ENCODE results near the gene NISCH.

Gene NISCH

DNA sequence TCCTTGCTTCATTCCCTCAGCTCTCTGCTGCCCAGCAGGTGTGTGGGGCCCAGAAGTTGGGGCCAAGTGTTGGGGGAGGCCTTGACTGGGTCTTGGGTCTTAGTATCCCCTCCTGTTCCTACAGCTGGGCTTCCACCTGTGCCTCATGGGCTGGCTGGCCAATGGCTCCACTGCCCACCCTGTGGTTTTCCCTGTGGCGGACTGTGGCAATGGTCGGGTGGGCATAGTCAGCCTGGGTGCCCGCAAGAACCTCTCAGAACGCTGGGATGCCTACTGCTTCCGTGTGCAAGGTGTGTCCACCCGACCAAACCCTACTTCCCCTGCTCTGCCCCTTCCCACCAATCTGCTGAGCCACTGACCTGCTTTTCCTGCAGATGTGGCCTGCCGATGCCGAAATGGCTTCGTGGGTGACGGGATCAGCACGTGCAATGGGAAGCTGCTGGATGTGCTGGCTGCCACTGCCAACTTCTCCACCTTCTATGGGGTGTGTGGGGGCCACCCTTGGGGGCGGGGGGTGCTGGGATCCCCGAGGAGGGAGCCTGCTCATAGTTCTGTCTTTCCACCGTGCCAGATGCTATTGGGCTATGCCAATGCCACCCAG lies 67.3 kb downstream of the NISCH start:
- Histone ChIP-seq H3K36me3 (ENCODE audit: control insufficient read depth, low read length) (peaks cover 28% of the 10 kb centered on the region), H4K20me1 (ENCODE audit: control insufficient read depth, insufficient read depth, low read depth, low read length) (no peaks in the 10 kb centered on the region), H3K79me2 (ENCODE audit: control insufficient read depth, low read length) (no peaks in the 10 kb centered on the region), H3K4me1 (ENCODE audit: control insufficient read depth, low read length) (no peaks in the 10 kb centered on the region), H3K4me3 (ENCODE audit: low read length) (no peak overlapping the region), H3K9me2 (replicated peaks; ENCODE audit: control insufficient read depth, low read length) (no peaks in the 10 kb centered on the region), H3K27ac (ENCODE audit: low read depth, low read length) (no peak overlapping the region), H3K9me3 (ENCODE audit: control insufficient read depth, insufficient read depth, low read length) (no peaks in the 10 kb centered on the region), H3F3A (ENCODE audit: control insufficient read depth, insufficient read depth) (no peaks in the 10 kb centered on the region), H3K27me3 (ENCODE audit: control insufficient read depth, low read length) (no peaks in the 10 kb centered on the region), H3K4me2 (ENCODE audit: low read length) (no peak overlapping the region)
- no peak for TF ChIP-seq EZH2phosphoT487 (IDR thresholded peaks at IDR 0.05; ENCODE audit: borderline replicate concordance, low read length)
- TF ChIP-seq, protein P1, sequence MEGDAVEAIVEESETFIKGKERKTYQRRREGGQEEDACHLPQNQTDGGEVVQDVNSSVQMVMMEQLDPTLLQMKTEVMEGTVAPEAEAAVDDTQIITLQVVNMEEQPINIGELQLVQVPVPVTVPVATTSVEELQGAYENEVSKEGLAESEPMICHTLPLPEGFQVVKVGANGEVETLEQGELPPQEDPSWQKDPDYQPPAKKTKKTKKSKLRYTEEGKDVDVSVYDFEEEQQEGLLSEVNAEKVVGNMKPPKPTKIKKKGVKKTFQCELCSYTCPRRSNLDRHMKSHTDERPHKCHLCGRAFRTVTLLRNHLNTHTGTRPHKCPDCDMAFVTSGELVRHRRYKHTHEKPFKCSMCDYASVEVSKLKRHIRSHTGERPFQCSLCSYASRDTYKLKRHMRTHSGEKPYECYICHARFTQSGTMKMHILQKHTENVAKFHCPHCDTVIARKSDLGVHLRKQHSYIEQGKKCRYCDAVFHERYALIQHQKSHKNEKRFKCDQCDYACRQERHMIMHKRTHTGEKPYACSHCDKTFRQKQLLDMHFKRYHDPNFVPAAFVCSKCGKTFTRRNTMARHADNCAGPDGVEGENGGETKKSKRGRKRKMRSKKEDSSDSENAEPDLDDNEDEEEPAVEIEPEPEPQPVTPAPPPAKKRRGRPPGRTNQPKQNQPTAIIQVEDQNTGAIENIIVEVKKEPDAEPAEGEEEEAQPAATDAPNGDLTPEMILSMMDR (IDR thresholded peaks at IDR 0.05; ENCODE audit: low read depth, low read length, poor library complexity, severe bottlenecking) = no peak

DNA sequence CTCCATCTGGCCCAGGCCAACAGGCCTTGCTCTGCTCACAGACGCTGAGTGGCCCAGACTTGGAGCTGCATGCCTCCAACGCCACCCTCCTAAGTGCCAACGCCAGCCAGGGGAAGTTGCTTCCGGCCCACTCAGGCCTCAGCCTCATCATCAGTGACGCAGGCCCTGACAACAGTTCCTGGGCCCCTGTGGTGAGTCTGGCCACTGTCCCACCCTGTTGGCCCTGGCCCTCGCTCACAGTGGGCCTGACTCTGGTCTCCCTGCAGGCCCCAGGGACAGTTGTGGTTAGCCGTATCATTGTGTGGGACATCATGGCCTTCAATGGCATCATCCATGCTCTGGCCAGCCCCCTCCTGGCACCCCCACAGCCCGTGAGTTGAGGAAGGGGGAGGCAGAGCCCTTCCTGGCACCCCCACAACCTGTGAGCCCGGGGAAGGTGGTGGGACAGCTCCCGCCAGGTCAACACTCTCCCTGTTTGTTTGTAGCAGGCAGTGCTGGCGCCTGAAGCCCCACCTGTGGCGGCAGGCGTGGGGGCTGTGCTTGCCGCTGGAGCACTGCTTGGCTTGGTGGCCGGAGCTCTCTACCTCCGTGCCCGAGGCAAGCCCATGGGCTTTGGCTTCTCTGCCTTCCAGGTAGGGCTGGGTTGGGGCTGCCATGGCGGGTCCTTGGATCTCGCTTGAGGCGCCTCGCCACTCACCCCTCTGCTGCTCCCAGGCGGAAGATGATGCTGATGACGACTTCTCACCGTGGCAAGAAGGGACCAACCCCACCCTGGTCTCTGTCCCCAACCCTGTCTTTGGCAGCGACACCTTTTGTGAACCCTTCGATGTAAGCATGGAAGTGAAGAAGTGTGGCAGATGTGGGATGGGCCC lies 68.2 kb downstream of the NISCH start:
- no peaks in the 10 kb centered on the region for H3K27me3 ChIP-seq (ENCODE audit: control insufficient read depth, low read length)
- no peaks in the 10 kb centered on the region for H3F3A ChIP-seq (ENCODE audit: control insufficient read depth, insufficient read depth)
- no peaks in the 10 kb centered on the region for H3K9me2 ChIP-seq (replicated peaks; ENCODE audit: control insufficient read depth, low read length)
- peaks cover 36% of the 10 kb centered on the region for H3K36me3 ChIP-seq (ENCODE audit: control insufficient read depth, low read length)
- no peak overlapping the region for H3K27ac ChIP-seq (ENCODE audit: low read depth, low read length)
- TF ChIP-seq, protein P1 (IDR thresholded peaks at IDR 0.05; ENCODE audit: low read depth, low read length, poor library complexity, severe bottlenecking) = no peak
- TF ChIP-seq EZH2phosphoT487 (IDR thresholded peaks at IDR 0.05; ENCODE audit: borderline replicate concordance, low read length) = no peak
- H3K4me1 ChIP-seq (ENCODE audit: control insufficient read depth, low read length) = no peaks in the 10 kb centered on the region
- no peak overlapping the region for H3K4me2 ChIP-seq (ENCODE audit: low read length)
- no peaks in the 10 kb centered on the region for H3K9me3 ChIP-seq (ENCODE audit: control insufficient read depth, insufficient read depth, low read length)
- H3K4me3 ChIP-seq (ENCODE audit: low read length) = no peak overlapping the region
- H3K79me2 ChIP-seq (ENCODE audit: control insufficient read depth, low read length) = no peaks in the 10 kb centered on the region
- H4K20me1 ChIP-seq (ENCODE audit: control insufficient read depth, insufficient read depth, low read depth, low read length) = no peaks in the 10 kb centered on the region

DNA sequence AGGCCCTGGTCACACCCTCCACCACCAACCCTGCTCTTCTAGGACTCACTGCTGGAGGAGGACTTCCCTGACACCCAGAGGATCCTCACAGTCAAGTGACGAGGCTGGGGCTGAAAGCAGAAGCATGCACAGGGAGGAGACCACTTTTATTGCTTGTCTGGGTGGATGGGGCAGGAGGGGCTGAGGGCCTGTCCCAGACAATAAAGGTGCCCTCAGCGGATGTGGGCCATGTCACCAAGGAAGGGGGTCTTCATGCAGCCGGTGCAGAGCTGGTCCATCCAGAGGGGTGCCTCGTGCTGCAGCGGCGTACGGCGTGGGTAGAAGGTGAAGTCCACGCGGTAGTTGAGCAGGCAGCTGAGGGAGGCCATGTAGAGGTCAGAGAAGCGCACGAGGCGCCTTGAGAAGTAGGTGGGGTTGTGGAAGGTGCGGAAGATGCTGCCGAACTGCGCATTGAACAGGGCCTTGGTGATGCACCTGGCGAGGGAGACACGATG lies 68.9 kb downstream of the NISCH start:
- Histone ChIP-seq H3K4me3 (ENCODE audit: low read length) (no peak overlapping the region), H4K20me1 (ENCODE audit: control insufficient read depth, insufficient read depth, low read depth, low read length) (no peaks in the 10 kb centered on the region), H3K4me2 (ENCODE audit: low read length) (no peak overlapping the region), H3K36me3 (ENCODE audit: control insufficient read depth, low read length) (peaks cover 43% of the 10 kb centered on the region), H3K79me2 (ENCODE audit: control insufficient read depth, low read length) (no peaks in the 10 kb centered on the region), H3K27ac (ENCODE audit: low read depth, low read length) (no peak overlapping the region), H3K4me1 (ENCODE audit: control insufficient read depth, low read length) (no peaks in the 10 kb centered on the region), H3K27me3 (ENCODE audit: control insufficient read depth, low read length) (no peaks in the 10 kb centered on the region), H3K9me3 (ENCODE audit: control insufficient read depth, insufficient read depth, low read length) (no peaks in the 10 kb centered on the region), H3K9me2 (replicated peaks; ENCODE audit: control insufficient read depth, low read length) (no peaks in the 10 kb centered on the region), H3F3A (ENCODE audit: control insufficient read depth, insufficient read depth) (no peaks in the 10 kb centered on the region)
- TF ChIP-seq EZH2phosphoT487 (IDR thresholded peaks at IDR 0.05; ENCODE audit: borderline replicate concordance, low read length) = no peak
- TF ChIP-seq, protein P1 (IDR thresholded peaks at IDR 0.05; ENCODE audit: low read depth, low read length, poor library complexity, severe bottlenecking) = no peak

All from DOHH2 (cell line).